Fibroblast of the aortic adventitia (primary cell): ENCODE measurements around the gene PRKCB. TPM values are rescaled to one million over a fixed set of nuclear protein-coding genes. Genes with fewer than 3 reads are reported as not detected.
"Not testable (repeated sequence)": the region's sequence is repeated elsewhere in the genome, so short reads cannot be mapped to it uniquely, and the experiment has no call there.

Experiments used
- DNase-seq: peaks from one replicate; pipeline ENCODE4 v3.0.0-alpha.2; 2010; ENCODE audit warnings: low read depth
- H3K4me3 ChIP-seq: 2 replicates; pipeline ENCODE4 v1.5.1; 2011; ENCODE audit warnings: low read depth, mild to moderate bottlenecking, control low read depth, low read length, moderate library complexity
- CTCF ChIP-seq: IDR thresholded peaks from 2 replicates; pipeline ENCODE4 v1.5.1; 2011; ENCODE audit warnings: mild to moderate bottlenecking, low read length, control low read depth, inconsistent platforms; ENCODE audit not compliant: insufficient read depth
- total RNA-seq: library from RNA; depleted of rRNA; stranded (reverse); fragments of >200 nt; gene quantifications from 2 replicates; pipeline ENCODE4 v1.2.3, GENCODE V29; 2012; ENCODE audit warnings: low replicate concordance

The PRKCB gene
- total RNA-seq, 1 donor, result not detected

DNA sequence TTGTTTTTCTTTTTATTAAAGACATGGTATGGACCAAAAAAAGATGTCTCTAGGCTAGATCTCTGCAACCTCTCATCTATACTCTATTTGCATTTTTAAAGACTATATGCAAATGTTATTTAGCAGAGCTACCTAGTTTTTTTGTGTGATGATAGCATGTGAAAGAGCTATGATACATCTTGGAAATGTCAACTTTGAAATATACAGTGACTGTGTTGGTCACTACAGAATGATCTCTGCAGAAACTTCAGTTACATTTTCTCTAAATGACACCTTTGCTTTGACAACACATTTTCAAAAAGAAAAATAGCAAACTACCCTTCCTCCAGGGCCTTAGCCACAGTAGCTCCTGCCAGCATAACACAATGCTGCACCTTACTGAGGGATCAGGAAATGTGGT is 86.6 kb downstream of the PRKCB start:
- H3K4me3 ChIP-seq, result no peak overlapping the region
- DNase-seq, result no peak
- no peak for TF ChIP-seq CTCF

DNA sequence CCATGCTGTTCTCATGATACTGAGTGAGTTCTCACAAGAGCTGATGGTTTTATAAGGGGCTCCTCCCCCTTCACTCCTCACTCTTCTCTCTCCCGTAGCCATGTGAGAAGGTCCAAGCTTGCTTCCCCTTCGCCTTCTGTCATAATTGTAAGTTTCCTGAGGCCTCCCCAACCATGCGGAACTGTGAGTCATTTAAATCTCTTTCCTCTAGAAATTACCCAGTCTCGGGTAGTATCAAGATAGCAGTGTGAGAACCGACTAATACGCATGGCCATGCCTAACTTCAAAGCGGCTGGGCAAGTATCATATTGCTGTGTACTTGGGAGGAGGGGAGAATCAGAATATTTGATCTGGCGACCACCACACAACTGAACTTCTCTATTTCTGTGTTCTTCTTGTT is 88.3 kb downstream of the PRKCB start:
- no peak for TF ChIP-seq CTCF
- H3K4me3 ChIP-seq, result no peak overlapping the region
- DNase-seq, result no peak

- TF ChIP-seq CTCF, result no peak
- no peak for DNase-seq
- H3K4me3 ChIP-seq, result no peak overlapping the region
Observed at GRCh38 chr16:23927796-23928195, 92.0 kb downstream of the PRKCB start.

DNA sequence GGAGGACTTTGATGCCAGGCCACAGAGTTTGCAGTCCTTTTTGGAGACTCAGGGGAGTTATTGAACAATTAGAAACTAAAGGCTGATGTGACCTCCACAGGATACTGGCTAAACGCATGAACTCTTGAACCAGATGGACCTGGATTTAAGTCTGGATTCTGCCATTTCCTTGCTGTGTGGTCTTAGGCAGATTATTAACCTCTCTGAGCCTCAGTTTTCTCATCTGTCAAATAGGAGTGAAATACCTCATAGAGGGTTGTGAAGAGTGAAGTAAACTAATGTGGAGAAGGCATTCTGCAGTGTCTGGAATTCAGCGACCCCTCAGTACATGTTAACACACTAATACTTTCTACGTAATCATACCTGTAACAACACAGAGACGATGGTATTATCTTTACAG is 93.5 kb downstream of the PRKCB start:
- DNase-seq, result no peak
- no peak overlapping the region for H3K4me3 ChIP-seq
- no peak for TF ChIP-seq CTCF

DNA sequence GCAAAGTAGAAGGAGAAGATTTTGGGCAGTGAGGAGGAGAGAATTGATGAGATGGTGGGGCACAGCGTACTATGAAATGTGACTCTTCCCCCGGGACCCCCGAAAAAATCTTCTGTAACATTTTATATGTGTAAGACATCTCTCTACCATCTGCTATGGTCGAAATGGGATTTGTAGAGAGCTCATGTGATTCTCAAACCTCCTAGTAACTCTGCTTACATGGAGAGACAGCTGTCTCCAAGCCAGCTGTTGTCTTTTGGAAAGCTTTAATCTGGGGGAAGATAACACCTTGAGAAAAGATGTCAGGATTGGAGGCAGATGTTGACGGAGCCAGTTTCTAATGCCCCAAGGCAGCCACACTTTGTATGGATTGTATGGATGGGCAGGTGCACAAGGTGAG is 94.1 kb downstream of the PRKCB start:
- H3K4me3 ChIP-seq, result no peak overlapping the region
- no peak for TF ChIP-seq CTCF
- no peak for DNase-seq

DNA sequence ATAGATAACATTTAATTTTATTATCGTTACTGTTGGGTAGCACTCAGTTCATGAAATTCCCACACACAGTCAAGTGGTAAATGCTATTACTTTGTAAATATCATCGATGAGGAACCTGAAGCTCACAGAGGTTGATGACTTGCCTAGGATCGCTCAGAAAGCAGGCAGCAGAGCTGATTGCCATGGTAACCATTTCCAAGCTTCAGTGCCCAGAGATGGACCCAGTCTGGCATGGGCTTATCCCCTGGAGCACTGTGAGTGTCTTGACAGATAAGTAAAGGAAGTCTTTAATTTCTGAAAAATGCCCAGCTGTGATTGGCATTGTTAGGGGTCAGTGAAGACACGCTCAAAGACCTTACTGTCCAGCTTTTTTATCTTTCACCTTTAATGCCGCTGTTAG is 95.0 kb downstream of the PRKCB start:
- DNase-seq, result no peak
- TF ChIP-seq CTCF, result no peak
- no peak overlapping the region for H3K4me3 ChIP-seq

DNA sequence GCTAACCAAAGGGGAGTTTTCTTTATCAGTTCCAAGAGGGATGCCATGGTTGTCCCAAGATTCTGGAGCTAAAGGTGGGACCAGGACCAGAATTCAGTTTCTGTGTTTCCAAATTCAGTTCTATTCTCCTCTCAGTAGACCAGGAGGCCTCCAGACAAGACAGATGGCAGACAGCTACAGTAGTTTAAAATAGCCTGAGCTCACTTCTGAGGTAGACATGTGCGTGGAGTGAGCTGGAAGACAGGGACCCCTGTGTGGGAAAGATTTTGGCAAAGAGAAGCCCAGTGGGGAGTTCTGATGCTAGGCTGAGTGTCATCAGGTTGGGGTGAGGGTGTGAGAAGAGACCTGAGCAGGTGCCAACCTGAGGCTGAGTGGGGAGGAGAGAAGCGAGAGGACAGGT is 95.4 kb downstream of the PRKCB start:
- no peak for DNase-seq
- no peak overlapping the region for H3K4me3 ChIP-seq
- no peak for TF ChIP-seq CTCF

DNA sequence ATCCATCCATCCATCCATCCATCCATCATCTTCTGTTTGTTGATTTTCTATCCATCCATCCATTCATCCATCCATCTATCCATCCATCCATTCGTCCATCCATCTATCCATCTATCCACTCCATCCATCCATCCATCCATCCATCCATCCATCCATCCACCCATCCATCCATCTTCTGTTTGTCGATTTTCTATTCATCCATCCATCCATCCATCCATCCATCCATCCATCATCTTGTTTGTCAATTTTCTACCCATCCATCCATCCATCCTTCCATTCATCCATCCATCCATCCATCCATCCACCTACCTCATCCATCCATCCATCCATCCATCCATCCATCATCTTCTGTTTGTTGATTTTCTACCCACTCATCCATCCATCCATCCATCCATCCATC is 97.9 kb downstream of the PRKCB start:
- not testable (repeated sequence) for H3K4me3 ChIP-seq, DNase-seq
